GM10248 (cell line): ENCODE data around the gene ARVCF.

Source experiments
- CTCF ChIA-PET: fragments of 300-600 bp; sonication (Branson Sonifier 250); formaldehyde crosslinking; extraction: SDS; loops from one replicate; lab custom pipeline; 2021; ENCODE audit warnings: antibody characterized with exemption; lab: Yijun Ruan, JAX
- POLR2A ChIA-PET: fragments of 350-650 bp; sonication (Branson Sonifier 250); formaldehyde crosslinking; extraction: SDS; loops from one replicate; lab custom pipeline; 2020; ENCODE audit warnings: antibody characterized with exemption; lab: Yijun Ruan, JAX
- DNase-seq: peaks from one replicate; pipeline ENCODE4 v3.0.0; 2012; ENCODE audit errors: extremely low spot score
- TF ChIP-seq, protein P1 (sequence below): IDR thresholded peaks from 2 replicates; pipeline ENCODE4 v1.5.1; 2012; ENCODE audit warnings: mild to moderate bottlenecking, low read depth; ENCODE audit errors: extremely low read depth, missing control alignments, control extremely low read depth

The ARVCF gene

DNA sequence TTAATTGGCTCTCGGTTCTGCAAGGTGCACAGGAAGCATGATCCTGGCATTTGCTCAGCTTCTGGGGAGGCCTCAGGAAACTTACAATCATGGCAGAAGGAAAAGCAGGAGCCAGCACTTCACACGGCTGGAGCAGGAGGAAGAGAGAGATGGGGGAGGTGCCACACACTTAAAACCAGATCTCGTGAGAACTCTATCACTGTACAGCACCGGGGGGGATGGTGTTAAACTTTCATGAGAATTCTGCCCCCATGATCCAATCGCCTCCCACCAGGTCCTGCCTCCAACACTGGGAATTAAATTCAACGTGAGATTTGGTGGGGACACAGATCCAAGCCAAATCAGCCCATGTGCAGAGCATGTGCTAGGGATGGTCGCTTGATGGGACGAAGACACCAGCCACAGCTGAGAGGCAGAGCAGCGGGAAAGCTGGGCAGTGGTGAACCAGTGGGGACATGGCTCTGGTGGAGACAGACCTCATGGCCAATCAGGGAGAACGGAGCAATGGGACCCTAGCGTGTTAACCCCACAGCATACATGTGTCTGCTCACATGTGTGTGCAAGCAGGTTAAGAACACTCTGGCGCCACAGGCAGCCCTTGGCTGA is 10.5 kb upstream of the ARVCF start:
- ChIA-PET POLR2A (interaction anchor here (1.1 kb wide), 1 partner anchor 15 kb away, joined by 3 read pairs; no protein-coding TSS in a partner anchor), CTCF (interaction anchor here (1.0 to 1.7 kb wide), 2 partner anchors 16 to 56 kb away, joined by 3 to 4 read pairs; no protein-coding TSS in a partner anchor)
- TF ChIP-seq, protein P1, sequence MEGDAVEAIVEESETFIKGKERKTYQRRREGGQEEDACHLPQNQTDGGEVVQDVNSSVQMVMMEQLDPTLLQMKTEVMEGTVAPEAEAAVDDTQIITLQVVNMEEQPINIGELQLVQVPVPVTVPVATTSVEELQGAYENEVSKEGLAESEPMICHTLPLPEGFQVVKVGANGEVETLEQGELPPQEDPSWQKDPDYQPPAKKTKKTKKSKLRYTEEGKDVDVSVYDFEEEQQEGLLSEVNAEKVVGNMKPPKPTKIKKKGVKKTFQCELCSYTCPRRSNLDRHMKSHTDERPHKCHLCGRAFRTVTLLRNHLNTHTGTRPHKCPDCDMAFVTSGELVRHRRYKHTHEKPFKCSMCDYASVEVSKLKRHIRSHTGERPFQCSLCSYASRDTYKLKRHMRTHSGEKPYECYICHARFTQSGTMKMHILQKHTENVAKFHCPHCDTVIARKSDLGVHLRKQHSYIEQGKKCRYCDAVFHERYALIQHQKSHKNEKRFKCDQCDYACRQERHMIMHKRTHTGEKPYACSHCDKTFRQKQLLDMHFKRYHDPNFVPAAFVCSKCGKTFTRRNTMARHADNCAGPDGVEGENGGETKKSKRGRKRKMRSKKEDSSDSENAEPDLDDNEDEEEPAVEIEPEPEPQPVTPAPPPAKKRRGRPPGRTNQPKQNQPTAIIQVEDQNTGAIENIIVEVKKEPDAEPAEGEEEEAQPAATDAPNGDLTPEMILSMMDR, result no peak
- no peak for DNase-seq

DNA sequence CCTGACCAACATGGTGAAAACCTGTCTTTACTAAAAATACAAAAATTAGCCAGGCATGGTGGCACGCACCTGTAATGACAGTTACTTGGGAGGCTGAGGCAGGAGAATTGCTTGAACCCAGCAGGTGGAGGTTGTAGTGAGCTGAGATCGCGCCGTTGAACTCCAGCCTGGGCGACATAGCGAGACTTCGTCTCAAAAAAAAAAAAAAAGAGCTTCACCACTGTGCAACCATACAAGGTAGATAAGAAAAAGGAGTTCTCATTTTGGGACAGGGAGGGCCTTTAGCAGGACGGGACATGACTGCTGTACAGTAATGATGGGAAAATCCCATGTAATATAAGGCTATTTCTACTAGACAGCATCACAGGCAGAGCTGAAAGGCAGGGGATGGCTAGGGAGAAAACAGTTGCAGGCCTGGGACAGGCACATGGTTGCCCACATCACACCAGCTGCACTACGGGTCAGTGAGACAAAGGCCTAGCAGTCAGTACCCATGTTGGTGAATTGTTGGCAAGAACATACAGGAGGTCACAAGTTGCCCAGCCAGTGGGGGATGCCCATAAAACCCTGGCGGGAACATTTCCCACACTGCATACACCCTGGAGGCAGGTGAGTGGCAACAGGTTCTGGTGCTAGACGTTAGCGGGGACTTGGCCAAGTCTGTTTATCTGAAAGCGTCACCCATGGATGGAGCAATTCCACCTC is 9.7 kb upstream of the ARVCF start:
- TF ChIP-seq, protein P1, result no peak
- DNase-seq, result no peak
- ChIA-PET POLR2A (interaction anchor here (1.1 kb wide), 1 partner anchor 15 kb away, joined by 3 read pairs; no protein-coding TSS in a partner anchor), CTCF (interaction anchor here (0.7 to 1.0 kb wide), 2 partner anchors 15 to 42 kb away, joined by 3 read pairs; no protein-coding TSS in a partner anchor)

- DNase-seq, result no peak
- ChIA-PET POLR2A (interaction anchor here (1.1 kb wide), 1 partner anchor 14 kb away, joined by 3 read pairs; no protein-coding TSS in a partner anchor), CTCF (interaction anchor here (0.7 kb wide), 1 partner anchor 41 kb away, joined by 3 read pairs; no protein-coding TSS in a partner anchor)
- TF ChIP-seq, protein P1, result no peak
These were observed 9.0 kb upstream of the ARVCF start for GRCh38 chr22:20025401-20026203.

DNA sequence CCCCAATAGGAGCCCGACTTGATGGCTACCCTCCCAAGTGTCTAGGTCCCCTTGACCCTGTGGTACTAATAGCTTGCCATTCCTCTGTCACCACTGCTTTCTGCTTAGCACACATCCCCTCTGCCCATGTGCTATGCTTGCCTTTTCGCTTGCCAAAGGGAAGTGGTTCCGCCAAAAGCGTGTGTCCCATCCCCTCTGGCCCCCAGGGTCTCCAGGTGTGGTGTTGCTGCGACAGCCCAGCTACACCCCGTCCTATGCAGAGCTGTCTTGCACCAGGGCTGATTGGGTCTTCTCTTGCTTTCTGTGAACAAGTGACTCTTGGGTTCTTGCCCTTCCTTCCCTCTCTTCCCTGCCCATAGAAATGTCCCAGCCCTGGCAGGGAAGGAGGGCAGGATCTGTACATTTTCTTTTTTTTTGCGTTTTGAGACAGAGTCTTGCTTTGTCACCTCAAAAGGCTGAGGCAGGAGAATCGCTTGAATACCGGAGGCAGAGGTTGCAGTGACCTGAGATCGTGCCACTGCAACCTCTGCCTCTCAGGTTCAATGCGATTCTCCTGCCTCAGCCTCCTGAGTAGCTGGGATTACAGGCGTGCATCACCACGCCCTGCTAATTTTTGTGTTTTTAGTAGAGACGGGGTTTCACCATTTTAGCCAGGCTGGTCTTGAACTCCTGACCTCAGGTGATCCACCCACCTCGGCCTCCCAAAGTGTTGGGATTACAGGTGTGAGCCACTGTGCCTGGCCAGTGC is 8.2 kb upstream of the ARVCF start:
- TF ChIP-seq, protein P1, result no peak
- DNase-seq, result no peak
- CTCF ChIA-PET, result interaction anchor here (1.6 kb wide), 1 partner anchor 11 kb away, joined by 5 read pairs; no protein-coding TSS in a partner anchor
- POLR2A ChIA-PET, result interaction anchor here (0.5 kb wide), 1 partner anchor 86 kb away, joined by 3 read pairs; no protein-coding TSS in a partner anchor

DNA sequence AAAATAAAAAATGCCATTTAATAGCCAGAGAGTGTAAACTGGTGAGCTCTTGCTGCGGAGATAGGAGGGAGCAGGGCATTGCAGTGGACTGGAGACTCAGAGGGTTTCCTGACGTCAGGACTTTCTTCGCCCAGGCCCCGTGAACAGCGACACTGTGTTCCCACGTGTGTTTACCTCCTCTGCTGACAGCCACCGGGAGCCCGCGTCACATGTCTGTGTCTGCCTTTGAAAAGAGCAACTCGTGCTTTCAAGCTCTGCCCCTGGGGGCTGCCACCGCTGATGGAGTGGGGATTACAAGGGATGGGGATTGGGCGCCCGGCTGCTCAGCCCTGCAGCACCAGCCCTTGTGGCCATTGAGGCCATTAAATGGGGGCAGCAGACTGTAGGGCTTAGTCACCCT is 7.6 kb upstream of the ARVCF start:
- no peak for DNase-seq
- TF ChIP-seq, protein P1, result no peak
- ChIA-PET CTCF (interaction anchor here (1.6 kb wide), 1 partner anchor 11 kb away, joined by 5 read pairs; no protein-coding TSS in a partner anchor), POLR2A (no interaction called here)
